T-helper 2 cell treated with Interferon-gamma antibody and Interleukin-4, amounts not matched to agents 100 ng/mL and 5 ng/mL, for 36 hours (primary cell): Measurements from ENCODE around the gene SPCS1. TPM values are rescaled to one million over a fixed set of nuclear protein-coding genes. Genes with fewer than 3 reads are reported as not detected.
"Not testable (repeated sequence)": the region's sequence is repeated elsewhere in the genome, so short reads cannot be mapped to it uniquely, and the experiment has no call there.

ENCODE experiments used
- intact Hi-C: fragments of 100-400 bp; cut with micrococcal nuclease; formaldehyde crosslinking; loops from one replicate; pipeline ENCODE4 v1.15.1; 2023
- total RNA-seq: library from RNA; stranded (reverse); gene quantifications from 2 replicates; pipeline ENCODE4 v1.2.3, GENCODE V29; 2022

Gene SPCS1
- 94.0 and 97.3 TPM in 2 replicates for total RNA-seq

DNA sequence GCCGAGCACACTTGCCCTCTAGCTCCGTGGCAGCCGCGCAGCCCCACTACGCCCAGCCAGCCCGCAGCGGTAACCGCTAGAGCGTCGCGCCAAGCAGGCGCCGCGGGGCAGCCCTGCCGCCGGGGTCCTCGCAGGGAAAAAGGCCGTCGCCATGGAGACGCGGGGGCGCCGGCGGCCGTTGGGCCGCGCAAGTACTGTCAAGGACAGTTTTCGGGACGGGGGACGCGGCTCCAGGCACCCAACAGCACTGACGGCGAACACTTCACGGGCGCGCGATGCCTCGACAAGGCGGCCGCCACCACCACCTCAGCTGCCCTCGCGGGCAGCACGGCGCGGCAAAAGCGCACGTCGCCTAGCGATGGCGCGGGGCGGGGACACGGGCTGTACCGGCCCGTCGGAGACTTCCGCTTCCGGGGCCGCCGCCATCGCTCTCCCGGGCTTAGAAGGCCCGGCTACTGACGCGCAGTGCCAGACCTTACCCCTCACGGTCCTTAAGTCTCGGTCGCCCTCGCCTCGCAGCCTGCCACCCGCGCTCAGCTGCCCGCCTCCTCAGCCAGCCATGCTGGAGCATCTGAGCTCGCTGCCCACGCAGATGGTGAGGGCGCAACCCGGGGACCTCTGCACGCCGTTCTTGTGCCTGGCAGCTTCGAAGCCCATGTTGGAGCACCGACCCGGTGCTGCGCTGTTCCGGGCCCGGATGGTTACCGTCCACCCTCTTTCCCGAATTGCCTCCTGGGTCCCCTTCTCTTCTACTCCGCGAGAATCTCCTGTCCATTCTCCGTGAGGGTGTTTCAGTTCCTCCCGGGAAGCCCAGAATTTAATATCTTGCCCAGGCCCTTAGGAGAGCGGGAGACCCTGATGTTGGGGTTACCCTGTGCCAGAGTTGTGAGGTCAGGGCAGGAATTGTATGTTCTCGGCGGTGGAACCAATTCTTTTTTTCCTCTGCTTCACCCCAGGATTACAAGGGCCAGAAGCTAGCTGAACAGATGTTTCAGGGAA lies at the start of gene SPCS1, which contains the start of gene GLT8D1:
Gene SPCS1, plus strand, starts transcription at position 419 of the 999 bp plus-strand sequence. Its CDS starts 141 bp downstream, at position 560.
Gene GLT8D1, minus strand, starts transcription at position 104 of the 999 bp plus-strand sequence. CDS start 5,331 bp downstream, outside the sequence.
- intact Hi-C loops = loop anchor here (1.0 to 10.0 kb wide), 3 partner anchors 15 to 639 kb away; partner anchors contain the start of genes DCP1A and PBRM1

DNA sequence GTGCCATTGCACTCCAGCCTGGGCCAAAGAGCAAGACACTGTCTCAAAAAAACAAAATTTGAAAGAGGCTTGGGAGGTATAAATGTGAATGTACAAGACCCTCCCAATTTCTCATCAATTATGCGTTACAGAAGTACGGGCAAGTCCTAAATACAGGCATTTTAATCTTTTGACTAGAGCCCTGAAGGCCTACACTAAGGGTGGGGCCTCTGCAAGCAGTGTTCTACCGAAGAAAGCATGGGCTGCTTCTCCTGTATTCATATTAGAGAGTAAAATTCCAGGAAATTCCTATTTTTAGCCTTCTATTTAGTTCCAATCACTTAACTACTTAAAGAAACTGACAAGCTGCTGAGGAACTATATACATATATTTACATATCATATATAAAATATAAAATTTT lies 45.9 kb upstream of the SPCS1 start:
- intact Hi-C loops = no loop called here

DNA sequence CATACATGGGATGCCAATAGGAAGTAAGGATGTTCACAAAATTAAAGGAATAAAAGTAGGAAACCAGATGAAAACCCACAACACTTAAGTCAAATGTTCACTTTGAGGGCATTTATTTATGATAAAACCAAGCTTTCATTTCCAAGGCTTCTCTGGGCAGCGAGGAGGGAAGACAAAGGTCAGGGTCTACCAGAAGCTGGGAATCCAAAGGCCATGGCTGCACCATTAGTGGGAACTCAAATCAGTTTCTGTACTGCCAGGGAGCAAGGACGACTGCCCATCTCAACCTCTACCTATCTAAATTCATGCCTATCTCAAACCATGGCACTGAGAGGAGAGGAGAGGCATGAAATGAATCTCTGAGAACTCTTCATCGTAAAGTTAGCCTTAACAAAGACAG lies 42.8 kb upstream of the SPCS1 start:
- intact Hi-C loops = no loop called here

DNA sequence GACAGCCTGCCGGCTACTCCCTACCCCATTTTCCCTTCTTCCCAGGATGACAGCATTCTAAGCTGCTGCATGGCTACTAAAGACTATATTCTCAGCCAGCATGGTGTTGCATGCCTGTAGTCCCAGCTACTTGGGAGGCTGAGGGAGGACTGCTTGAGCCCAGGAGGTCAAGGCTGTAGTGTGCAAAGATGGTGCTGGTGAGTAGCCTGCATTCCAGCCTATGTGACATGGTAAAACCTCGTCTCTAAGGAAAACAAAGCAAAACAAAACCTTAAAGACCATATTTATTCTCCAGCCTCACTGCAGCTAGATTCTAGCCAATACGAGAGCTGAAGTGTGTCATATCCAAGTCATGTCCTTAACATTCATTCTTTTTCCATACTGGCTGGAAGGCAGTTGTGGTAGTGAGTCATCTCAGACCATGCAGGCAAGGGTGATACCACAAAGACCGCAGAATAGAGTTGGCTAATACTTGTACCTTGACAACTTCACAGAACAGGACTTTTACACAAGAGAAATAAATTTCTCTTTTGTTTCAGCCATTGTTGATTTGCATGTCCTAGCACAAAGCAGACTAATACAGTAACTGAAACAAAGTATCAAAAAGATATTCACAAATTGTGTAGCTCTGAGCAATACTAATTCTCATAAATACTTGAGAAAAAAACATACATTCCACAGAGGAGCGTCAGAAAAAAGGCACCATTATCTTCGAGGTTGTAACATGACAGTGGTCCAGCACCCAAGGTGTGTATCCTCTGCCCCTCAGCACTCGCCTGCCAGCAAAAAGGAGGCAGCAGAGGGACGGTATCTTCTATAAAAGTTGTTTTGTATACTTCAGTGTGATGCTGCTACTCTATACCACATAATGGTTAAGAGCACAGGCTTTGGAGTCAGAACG lies 35.0 kb upstream of the SPCS1 start:
- intact Hi-C loops = no loop called here

DNA sequence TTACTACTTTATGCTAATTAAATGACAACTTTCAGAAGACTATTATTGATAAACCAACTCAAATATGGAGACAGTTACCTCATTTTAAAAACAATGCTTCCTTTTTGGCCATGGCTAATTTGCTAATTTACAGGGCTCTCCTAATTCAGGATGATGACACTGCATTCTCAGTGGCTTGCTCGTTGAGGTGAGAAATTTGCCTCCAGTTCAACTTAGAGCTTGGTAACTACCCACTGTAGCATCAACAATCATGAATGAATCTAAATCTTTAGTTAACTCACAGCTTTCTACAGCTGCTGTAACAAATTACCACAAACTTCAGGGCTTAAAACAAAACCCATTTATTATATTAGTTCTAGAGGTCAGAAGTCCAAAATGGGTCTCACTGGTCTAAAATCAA lies 34.2 kb upstream of the SPCS1 start:
- intact Hi-C loops = no loop called here

DNA sequence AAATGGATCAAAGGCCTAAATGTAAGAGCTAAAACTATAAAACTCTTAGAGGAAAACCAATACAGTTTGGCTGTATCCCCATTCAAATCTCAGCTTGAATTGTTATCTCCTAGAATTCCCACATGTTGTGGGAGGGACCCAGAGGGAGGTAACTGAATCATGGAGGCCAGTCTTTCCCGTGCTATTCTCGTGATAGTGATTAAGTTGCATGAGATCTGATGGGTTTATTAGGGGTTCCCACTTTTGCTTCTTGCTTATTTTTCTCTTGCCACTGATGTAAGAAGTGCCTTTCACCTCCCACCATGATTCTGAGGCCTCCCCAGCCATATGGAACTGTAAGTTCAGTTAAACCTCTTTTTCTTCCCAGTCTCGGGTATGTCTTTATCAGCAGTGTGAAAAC lies 29.7 kb upstream of the SPCS1 start:
- intact Hi-C loops = not testable (repeated sequence)

DNA sequence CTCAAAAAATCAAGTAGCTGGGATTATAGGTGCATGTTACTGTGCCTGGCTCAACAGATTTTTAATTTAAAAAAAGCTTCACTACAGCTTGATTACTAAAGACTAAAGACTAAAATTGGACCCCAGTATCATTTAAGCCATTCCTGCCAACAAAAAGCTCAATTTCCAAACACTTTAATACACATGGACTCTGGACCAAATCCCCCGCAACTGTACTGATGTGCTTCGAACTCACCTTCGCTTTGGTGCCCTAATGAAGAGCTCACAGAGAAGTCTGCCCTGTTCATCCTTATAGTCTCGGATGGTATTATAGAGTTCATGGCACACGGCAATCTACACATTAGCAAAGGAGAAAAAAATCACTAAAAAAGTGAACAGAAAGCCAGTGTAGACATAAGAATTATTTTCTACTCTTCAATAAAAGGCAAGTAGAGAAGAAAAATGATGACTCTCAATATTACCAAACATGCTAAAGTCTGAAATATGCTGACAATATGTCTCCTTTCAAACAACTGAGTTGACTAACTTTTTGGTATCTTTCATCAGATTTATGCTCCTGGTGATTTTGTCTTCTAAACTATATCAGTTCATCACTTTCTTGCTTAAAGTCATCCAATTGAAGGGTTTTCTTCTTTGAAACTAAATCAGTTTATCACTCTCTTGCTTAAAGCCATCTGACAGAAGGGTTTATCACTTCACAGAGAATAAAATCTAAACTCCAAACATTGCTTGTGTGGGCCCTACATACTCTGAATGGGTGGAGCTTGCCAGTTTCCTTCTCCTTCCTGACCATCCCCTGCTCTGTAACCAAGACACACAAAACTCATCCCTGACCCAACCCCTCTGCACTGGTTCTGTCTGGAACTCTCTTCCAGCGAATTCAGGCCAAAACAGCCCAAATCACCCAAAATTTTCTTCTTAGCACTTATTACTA lies 27.4 kb upstream of the SPCS1 start:
- intact Hi-C loops = no loop called here

DNA sequence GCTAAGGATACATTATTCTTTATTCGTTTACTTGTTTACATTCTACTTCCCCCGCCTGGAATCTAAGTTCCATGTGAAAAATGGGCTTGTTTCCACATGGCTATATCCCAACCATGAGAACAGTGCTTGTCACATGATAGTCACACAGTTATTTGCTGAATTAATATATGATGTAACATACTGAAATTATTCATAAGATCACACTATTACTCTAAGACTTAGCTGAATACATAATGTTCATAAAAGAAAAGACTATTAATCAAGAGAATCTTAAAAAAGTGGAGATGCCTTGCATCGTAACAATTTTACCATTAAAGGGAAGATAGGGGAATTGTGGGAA lies 26.7 kb upstream of the SPCS1 start:
- intact Hi-C loops = no loop called here

DNA sequence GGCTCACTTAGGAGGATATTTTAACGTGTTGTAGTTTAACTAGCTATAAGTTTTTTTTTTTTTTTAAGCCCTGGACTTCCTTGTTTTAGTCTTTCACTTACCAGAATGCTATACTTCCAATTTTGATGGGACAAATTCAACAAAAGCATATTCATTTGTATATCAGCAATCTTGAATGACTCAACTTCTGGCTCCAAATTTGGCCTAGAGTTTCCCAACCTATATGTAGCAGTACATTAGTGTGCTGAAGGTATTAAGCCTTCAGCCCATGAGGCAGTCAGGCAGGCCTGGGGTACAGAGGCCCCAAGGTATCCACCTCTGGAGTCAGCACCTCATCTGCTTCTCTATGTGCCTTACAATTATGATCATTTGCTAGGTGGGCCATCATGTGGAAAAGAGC lies 26.1 kb upstream of the SPCS1 start:
- intact Hi-C loops = loop anchor here (10.0 kb wide), 2 partner anchors 225 to 575 kb away; partner anchors contain the start of genes NISCH, TKT and TNNC1

DNA sequence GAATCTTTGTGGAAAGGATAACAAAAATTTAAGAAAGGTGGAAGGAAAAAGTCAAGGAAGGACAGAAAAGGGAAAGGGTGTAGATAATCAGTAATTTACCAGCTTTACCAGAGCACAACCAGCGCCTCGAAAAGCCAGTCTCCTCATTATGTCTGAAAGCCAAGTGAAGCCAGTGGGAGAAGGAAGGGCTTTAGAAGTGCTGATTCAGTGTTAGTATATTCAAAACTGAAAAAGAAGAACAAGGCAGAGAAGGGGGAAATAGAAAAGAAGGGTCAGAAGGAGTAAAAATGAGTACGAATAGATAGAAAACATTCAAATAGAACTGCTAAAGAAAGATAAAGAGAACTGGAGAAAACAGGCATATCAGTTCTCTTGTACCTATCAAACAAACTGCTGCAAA lies 24.3 kb upstream of the SPCS1 start:
- intact Hi-C loops = loop anchor here (10.0 kb wide), 2 partner anchors 227 to 573 kb away; partner anchors contain the start of genes NISCH, TKT and TNNC1

DNA sequence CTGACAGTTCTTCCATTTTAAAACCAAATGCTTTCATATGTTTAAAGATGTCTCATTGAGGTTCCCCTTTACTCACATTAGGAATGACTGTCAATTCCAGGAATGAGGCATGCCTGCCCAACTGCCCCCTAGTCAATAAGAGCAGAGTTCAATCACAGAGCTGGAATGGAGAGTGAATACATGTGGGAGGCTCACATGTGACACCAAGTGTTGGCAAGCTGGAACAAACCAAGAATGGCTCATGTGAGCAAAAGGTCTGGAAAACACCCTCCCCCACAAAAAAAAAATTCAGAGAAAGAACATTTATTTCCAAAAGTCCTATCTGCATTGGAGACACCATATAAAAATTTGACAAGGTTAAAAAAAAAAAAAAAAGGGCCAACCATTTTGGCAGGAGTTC lies 23.9 kb upstream of the SPCS1 start:
- intact Hi-C loops = loop anchor here (10.0 kb wide), 2 partner anchors 227 to 573 kb away; partner anchors contain the start of genes NISCH, TKT and TNNC1

DNA sequence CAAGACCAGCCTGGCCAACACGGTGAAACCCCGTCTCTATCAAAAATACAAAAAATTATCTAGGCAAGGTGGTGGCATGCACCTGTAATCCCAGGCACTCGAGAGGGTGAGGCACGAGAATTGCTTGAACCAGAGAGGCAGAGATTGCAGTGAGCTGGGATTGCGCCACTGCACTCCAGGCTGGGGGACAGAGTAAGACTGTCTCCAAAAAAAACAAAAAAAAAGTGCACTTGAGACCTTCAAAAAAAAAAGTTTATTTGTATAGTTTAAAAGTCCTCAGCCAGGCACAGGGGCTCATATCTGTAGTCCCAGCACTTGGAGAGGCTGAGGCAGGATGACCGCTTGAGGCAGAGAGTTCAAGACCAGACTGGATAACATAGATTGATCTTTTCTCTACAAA lies 22.3 kb upstream of the SPCS1 start:
- intact Hi-C loops = loop anchor here (2.0 to 10.0 kb wide), 4 partner anchors 151 to 571 kb away; partner anchors contain the start of genes NISCH, NT5DC2, SFMBT1 and TKT

DNA sequence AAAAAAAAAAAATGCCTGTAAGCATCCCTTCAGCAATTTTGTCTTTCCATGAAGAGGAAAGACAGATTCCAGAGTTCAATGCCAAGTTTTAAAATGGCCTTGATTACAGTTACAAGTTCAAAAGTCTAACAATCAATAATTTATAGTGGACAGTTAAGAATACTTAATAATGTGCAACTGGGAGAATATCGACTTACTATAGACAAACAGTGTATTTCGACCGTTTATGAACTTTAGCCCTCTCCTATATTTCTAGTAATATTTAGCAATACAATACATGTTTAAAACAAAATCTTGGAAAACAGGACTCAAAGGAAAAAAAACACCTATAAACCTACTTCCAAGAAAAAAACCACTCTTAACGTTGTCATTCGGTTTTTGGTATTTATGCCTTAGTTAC lies 21.7 kb upstream of the SPCS1 start:
- intact Hi-C loops = loop anchor here (2.0 to 10.0 kb wide), 4 partner anchors 151 to 571 kb away; partner anchors contain the start of genes NISCH, NT5DC2, SFMBT1 and TKT

DNA sequence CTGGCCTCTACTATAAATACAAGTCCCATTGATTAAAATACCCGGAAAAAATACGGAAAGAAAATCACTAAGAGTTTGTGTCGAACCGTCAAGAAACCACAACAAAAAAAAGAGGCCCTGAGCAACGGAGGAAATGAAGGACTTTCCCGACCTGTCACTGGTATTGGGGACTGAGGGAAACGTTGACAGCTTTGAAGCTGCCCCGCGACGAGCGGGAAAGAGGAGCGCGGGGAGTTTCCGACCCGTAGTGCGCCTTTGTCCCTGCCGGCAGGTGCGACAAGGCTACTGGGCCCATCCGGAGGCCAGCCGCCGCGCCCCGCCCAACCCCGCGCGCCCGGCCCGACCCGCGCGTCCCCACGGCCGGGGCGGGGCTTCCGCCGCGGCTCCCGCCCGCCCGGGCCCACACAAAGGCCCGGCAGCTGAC lies 20.6 kb upstream of the SPCS1 start:
- intact Hi-C loops = loop anchor here (1.0 to 10.0 kb wide), 8 partner anchors 20 to 1293 kb away; partner anchors contain the start of genes GLT8D1, NISCH, NT5DC2 and RBM15B

DNA sequence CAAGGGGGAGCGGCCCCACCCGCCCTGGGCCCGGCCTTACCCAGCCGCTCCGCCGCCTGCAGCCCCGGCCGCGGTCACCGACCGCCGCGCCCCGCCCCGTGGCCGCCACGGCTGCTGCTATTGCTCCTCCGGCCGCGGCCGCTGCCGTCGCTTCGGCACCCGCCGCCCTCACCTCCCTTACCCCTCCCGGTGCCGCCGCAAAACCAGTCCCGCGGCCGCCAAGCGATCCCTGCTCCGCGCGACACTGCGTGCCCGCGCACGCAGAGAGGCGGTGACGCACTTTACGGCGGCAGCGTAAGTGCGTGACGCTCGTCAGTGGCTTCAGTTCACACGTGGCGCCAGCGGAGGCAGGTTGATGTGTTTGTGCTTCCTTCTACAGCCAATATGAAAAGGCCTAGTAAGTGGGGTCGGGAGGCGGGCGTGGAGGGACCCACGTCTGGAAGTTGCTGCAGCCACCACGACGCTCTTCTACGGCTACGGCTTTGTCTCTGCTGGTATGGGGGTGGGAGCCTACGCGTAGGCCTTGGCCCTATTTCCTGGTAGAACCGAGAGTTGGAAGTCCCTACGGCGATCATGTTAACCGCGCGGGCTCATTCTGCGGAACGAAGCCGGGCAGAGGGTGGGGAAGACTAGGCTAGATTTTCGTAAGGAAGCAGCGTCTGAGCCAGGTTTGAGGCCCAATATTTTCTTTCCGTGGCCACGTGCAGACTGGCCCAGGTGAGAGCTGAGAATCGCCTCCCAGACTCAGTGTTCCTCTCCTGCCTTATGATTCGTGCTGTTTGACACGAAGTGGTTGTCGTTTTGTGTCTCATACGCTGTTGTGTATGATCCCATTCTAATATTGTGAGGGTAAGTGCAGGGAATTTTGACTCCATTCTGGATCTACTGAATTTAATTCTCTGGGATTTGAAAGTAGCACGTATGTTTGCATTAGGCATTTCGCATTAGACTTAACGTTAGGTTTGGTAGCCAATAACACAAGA lies 19.9 kb upstream of the SPCS1 start, which contains the start of the genes GNL3 and PBRM1:
Gene GNL3, plus strand, starts transcription at position 324 of the 983 bp plus-strand sequence. Its CDS starts 61 bp downstream, at position 385.
Gene PBRM1, minus strand, starts transcription at position 205 of the 983 bp plus-strand sequence.
- intact Hi-C loops = loop anchor here (1.0 to 10.0 kb wide), 8 partner anchors 19 to 1294 kb away; partner anchors contain the start of genes GLT8D1, NISCH, NT5DC2 and RBM15B

DNA sequence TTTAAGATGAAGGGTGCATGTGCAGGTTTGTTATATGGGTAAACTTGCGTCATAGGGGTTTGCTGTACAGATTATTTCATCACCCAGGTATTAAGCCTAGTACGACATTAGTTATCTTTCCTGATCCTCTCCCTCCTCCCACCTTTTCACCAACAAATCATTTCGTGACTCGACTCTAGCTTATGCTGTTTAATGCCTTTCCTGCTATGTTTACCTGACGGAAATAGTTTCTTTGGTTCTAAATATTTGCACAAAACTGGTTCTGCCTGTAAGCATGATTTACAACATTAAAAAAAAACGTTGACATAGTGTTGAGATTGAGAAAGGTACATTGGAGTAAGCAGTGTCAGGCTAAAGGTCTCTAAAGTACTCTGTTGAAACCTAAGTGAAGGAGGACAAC lies 17.6 kb upstream of the SPCS1 start:
- intact Hi-C loops = loop anchor here (5.0 to 10.0 kb wide), 5 partner anchors 209 to 1296 kb away; partner anchors contain the start of genes NISCH, RBM15B, SELENOK and STIMATE

DNA sequence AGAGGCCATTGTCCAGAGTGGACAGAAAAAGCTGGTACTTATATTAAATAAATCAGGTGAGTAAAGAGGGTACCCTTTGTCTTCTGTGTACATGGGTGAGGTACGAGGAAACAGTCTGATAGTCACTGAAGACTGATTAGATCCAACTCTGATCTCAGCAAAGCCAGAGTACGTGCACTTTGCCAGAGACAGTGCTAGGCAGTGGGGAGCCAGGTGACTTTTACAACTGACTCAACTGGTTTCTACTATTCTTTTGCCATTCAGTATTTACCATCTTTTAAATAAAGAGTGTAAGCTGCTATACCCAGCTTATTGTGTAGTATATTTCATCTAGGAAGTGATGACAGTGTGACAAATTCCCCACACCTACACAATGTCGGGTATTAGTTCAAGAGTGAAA lies 16.8 kb upstream of the SPCS1 start:
- intact Hi-C loops = loop anchor here (5.0 to 10.0 kb wide), 5 partner anchors 208 to 1297 kb away; partner anchors contain the start of genes NISCH, RBM15B, SELENOK and STIMATE

DNA sequence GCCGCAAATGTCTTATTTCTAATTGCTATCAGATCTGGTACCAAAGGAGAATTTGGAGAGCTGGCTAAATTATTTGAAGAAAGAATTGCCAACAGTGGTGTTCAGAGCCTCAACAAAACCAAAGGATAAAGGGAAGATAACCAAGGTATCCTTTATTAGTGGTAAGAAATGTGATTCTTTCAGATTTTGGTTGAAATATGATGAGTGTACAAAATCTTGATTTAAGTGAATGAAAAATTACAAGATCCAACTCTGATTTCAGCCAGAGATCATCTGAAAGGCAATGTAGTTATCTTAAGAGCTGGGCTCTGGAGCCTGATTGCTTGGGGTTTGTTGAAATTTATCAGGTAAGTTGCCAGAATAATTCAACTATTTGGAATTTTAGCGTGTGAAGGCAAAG lies 15.3 kb upstream of the SPCS1 start:
- intact Hi-C loops = no loop called here
